Astrocyte of the spinal cord (primary cell): ENCODE results near the gene MDFI.
A peak's percentile ranks its signal among the peaks of the same experiment; 100 is the strongest.

Experiments
- DNase-seq: peaks from one replicate; pipeline ENCODE4 v3.0.0; 2011; ENCODE audit warnings: low read depth, low spot score
- H3K4me3 ChIP-seq: 2 replicates; pipeline ENCODE4 v1.5.1; 2011; ENCODE audit warnings: low read depth, mild to moderate bottlenecking, low read length, moderate library complexity
- CTCF ChIP-seq: IDR thresholded peaks from 2 replicates; pipeline ENCODE4 v1.5.1; 2012; ENCODE audit warnings: low read depth, mild to moderate bottlenecking, low read length, inconsistent platforms
- in situ Hi-C: cut with HindIII; loops from 2 replicates; pipeline ENCODE4 v1.10.0; 2017; ENCODE audit warnings: low sequenced_read_pairs

The MDFI gene

GRCh38 chr6:41676431-41676830, 38.2 kb downstream of the MDFI start:
- H3K4me3 ChIP-seq: no peak overlapping the region
- in situ Hi-C loops: no loop called here
- TF ChIP-seq CTCF: no peak
- DNase-seq: no peak

- H3K4me3 ChIP-seq: no peak overlapping the region
- TF ChIP-seq CTCF: no peak
- in situ Hi-C loops: no loop called here
- no peak for DNase-seq
Measured at GRCh38 chr6:41677124-41677921, 39.1 kb downstream of the MDFI start.

- DNase-seq: no peak
- TF ChIP-seq CTCF: no peak
- H3K4me3 ChIP-seq: no peak overlapping the region
- in situ Hi-C loops: no loop called here
Measured at GRCh38 chr6:41678511-41679084, 40.3 kb downstream of the MDFI start.

- no peak overlapping the region for H3K4me3 ChIP-seq
- DNase-seq: no peak
- no peak for TF ChIP-seq CTCF
- in situ Hi-C loops: no loop called here
Measured at GRCh38 chr6:41679696-41680095, 41.4 kb downstream of the MDFI start.

GRCh38 chr6:41680182-41680965, 42.1 kb downstream of the MDFI start:
- TF ChIP-seq CTCF: no peak
- in situ Hi-C loops: no loop called here
- no peak for DNase-seq
- H3K4me3 ChIP-seq: no peak overlapping the region

- in situ Hi-C loops: no loop called here
- peak; percentile 90 for DNase-seq
- peak; percentile 90 for TF ChIP-seq CTCF
- no peak overlapping the region for H3K4me3 ChIP-seq
Measured at GRCh38 chr6:41682056-41682477, 43.8 kb downstream of the MDFI start.
